NOMO-1 treated with DMSO at 0.1 percent for 48 hours (cell line): ENCODE measurements around the gene GGA2.
A peak's percentile ranks its signal among the peaks of the same experiment; 100 is the strongest.
"Not testable (repeated sequence)": the region's sequence is repeated elsewhere in the genome, so short reads cannot be mapped to it uniquely, and the experiment has no call there.

ENCODE experiments used
- DNase-seq: peaks from one replicate; lab custom pipeline; 2025; ENCODE audit not compliant: unreplicated experiment; lab: John Stamatoyannopoulos, UW

The GGA2 gene

GRCh38 chr16:23510164-23510914, at the start of gene GGA2:
TSS of gene GGA2 (minus strand) at chr16:23510494. CDS start at chr16:23510411, 83 bp downstream.
- peak; percentile 78 for DNase-seq

DNA sequence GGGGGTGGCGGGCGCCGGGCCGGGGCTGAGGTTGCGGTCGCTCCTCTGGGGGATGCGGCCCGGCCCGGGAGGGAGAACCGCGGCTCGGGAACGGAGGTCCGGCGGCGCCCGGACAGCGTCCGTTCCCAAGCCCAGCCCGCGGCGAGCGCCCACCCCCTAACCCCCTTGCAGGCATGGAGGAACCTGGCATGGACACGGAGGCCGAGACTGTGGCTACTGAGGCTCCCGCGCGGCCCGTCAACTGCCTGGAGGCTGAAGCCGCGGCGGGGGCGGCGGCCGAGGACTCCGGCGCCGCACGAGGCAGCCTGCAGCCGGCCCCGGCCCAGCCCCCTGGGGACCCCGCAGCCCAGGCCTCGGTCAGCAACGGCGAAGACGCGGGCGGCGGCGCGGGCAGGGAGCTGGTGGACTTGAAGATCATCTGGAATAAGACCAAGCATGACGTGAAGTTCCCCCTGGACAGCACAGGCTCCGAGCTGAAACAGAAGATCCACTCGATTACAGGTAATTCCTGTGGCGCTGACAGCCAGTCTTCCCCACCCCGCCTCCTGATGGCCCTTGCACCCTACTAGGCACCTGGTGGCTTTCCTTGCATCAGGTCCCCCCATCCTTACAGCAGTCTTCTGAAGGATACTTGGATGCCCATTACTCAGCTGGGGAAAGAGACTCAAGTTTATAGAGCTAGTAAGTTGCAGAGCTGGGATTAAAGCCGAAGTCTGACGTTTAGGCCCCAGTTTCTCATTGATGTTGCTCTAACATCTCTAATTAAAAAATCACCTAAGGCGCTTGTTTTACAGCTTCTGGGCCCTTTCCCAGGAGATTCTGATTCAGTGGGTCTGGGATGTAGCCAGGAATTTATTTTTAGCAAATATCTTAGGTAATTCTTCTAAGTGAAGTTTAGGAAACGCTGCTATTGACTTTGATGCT, 47.7 kb upstream of the GGA2 start:
- DNase-seq: no peak

GRCh38 chr16:23556881-23557778, 46.8 kb upstream of the GGA2 start, which contains the start of the genes EARS2 and UBFD1:
TSS of gene EARS2 (minus strand) at chr16:23557350. CDS start at chr16:23557343, 7 bp downstream.
TSS of gene UBFD1 (plus strand) at chr16:23557727. CDS start at chr16:23557743, 16 bp downstream.
- DNase-seq: peak; percentile 98

GRCh38 chr16:23554536-23554935, 44.2 kb upstream of the GGA2 start:
- no peak for DNase-seq

DNA sequence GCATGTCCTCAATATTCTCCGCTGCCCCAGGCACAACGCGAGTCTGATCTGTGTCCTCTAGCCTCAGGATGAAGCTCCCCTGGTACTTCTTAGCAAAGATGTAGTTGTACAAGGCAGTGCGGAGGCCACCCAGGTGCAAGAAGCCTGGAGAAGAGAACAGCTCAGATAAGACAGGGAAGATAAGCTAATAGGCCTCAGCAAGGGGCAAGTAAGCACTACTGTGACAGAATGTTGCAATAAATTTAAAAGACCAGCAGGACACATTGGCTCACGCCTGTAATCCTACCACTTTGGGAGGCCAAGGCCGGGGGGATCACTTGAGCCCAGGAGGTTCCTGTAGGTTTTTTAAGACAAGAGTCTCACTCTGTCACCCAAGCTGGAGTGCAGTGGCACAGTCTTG, 41.9 kb upstream of the GGA2 start:
- DNase-seq: no peak

- no peak for DNase-seq
Observed at GRCh38 chr16:23549938-23550337, 39.6 kb upstream of the GGA2 start.

DNA sequence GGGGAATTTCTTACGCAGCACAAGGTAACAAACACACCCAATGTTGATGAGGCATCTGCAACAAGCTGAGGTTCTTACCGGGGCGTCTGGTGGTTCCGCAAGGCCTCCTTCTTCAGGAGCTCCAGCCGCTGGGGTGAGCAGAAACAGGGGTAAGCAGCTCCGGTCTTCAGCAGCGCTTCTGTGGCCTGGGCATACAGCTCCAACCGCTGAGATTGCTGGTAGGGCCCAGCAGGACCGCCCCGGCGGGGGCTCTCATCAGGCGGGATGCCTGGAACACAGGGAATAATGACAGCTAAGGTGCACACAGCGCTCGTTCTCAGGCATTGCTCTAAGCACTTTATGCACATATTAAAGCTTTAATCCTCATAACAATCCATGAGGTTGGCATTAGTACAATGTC, 34.1 kb upstream of the GGA2 start:
- no peak for DNase-seq

DNA sequence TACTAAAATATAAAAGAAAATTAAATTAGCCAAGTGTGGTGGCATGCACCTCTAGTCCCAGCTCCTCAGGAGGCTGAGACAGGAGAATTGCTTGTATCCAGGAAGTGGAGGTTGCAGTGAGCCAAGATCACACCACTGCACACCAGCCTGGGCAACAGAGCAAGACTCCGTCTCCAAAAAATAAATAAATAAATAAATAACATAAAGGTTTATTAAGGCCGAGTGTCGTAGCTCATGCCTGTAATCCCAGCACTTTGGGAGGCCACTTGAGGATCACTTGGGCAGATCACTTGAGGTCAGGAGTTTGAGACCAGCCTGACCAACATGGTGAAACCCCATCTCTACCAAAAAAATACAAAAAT, 30.5 kb upstream of the GGA2 start:
- DNase-seq: not testable (repeated sequence)

DNA sequence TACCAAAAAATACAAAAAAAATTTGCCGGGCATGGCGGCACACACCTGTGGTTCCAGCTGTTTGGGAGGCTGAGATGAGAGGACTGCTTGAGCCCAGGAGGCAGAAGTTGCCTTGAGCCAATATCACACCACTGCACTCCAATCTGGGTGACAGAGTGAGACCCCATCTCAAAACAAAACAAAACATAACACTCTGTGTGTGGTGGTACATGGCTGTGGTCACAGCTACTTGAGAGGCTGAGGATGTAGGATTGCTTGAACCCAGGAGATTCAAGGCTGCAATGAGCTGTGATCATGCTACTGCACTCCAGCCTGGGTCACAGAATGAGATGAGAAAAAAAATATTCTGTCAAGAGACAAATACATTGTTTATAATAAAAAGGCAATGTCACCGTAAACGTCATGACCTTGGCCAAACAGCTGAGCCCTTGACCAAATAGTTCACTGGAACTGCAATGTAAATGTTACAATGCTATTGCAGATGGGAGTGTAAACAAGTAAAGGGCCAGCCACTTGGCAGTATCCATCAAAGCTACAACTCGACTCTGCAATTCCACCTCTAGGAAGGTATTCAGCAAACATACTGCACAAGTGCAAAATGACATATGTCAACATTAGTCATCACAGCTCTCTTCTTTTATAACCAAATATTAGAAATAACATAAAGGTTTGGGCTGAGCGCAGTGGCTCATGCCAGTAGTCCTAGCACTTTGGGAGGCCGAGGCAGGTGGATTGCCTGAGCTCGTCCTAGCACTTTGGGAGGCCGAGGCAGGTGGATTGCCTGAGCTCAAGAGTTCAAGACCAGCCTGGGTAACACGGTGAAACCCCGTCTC, 29.9 kb upstream of the GGA2 start:
- no peak for DNase-seq

DNA sequence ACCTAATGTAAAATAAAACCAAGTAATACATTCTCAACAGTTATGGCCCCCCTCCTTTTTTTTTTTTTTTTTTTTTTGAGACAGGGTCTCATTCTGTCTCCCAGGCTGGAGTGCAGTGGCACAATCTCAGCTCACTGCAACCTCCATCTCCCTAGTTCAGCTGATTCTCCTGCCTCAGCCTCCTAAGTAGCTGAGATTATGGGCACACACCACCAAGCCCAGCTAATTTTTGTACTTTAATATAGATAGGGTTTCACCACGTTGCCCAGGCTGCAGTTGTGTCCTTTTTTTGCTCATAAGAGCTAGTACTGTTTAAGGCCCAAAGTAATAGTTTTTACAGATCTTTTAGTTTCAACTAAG, 28.6 kb upstream of the GGA2 start:
- no peak for DNase-seq

- DNase-seq: no peak
Observed at GRCh38 chr16:23537390-23537789, 27.1 kb upstream of the GGA2 start.

DNA sequence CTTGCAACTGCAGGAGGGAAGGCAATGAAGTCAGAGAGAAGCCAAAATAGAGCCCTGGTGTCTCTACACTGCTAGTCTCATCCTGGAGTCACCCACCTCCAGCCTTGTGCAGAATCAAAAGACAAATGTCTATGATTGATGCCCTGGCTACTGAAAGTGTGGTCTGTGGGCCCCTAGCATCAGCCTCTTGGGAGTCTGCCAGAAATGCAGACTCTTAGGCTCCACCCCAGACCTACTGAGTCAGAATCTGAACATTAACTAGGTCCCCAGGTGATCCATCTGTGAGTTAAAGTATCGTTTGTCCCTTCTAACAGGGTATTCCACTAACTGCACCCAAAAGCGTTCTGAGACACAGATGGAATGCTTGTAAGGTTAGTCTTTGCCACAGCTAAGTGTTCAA, 25.6 kb upstream of the GGA2 start:
- no peak for DNase-seq

DNA sequence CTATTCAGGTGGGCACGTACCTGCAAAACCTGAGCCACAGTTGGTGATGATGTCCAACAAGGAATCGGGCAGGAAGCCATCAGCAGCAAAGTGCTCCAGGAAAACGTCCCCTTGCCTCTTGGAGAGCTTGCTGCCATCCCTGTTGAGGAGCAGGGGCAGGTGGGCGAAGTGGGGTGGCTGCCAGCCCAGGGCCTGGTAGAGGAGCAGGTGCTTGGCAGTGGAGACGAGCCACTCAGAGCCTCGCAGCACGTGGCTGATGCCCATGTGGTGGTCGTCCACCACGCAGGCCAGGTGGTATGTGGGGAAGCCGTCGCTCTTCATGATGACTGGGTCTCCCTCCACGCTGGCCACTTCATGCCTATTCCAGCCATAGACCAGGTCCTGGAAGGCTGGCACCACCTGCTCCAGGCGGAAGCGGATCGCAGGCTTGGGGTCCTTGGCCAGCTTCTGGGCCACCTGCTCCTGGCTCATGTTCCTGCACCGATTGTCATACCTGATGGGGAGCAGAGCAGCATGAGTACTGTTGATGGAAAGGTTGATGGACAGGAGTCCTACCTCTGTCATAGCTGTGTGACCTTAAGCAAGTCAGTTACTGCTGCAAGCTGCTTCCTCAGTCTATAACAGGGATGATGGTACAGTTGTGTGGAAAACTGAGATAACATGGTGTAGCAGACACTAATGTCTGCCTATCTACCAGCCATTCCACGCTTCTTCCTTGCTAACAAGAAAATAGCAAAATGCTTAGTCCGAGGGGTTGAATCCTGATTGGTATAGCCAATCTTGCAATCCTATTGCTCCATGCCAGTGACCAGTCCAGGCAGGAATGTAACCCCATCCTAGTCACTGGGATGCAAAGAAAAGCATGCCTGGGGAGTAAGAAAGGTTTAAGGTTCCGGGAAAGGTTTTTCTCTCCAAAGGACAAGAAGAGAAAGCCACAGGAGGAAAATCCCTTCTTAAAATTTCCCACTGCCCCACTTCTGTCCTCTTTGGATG, 24.9 kb upstream of the GGA2 start:
- DNase-seq: no peak

- DNase-seq: no peak
Observed at GRCh38 chr16:23532448-23532847, 22.2 kb upstream of the GGA2 start.

- no peak for DNase-seq
Observed at GRCh38 chr16:23530062-23530461, 19.8 kb upstream of the GGA2 start.

GRCh38 chr16:23528644-23529310, 18.5 kb upstream of the GGA2 start:
- peak; percentile 57 for DNase-seq

DNA sequence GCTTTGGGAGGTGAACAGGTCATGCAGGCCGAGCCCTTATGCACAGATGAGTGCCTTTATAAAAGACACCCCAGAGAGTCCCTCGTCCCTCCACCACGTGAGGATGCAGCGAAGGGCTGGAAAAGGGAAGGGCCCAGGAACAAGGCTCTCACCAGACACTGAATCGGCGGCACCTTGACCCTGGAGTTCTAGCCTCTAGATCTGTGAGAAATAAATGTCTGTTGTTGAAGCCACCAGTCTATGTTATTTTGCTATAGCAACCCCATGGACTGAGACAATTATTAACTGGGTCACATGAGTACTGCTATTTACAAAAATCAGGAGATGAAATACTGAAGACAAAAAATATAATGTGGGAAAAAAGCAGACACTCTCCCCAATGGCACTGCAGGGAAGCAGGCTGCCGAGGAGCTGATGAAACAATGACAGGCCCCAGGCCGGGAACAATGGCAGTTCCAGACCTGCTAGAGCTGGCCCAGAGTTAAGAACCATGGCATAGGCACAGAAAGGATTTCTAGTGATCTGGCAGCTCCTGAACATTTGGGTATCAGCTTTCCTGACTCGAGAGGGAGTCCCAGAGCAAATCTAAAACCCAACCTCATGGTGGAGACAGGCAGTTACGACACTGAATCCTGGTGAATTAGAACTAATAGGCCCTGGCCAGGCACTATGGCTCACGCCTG, 17.8 kb upstream of the GGA2 start:
- no peak for DNase-seq

DNA sequence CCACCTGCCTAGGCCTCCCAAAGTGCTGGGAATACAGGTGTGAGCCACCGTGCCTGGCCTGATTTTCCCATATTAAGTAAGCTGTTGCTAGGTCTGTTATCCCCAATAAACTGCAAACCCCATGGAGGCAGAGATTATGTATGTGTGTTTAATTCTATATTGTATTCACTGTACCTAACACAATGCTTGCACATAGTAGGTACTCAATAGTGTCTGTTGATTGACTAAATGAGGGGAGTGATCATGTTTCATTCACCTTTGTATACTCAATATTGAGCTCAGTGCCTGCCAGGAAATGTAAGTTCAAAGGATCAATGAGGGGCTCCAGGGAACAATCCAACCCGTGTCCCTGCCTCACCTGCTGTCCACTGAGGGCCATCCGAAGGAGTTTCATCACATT, 14.6 kb upstream of the GGA2 start:
- DNase-seq: no peak
